GM21423 (cell line): ENCODE data around the gene KAT7.

Source experiments
- ATAC-seq: cut with Tn5 transposase; IDR thresholded peaks from one replicate; pipeline ENCODE4 v1.9.1; 2021; ENCODE audit warnings: mild to moderate bottlenecking, moderate library complexity; ENCODE audit not compliant: unreplicated experiment

The KAT7 gene

GRCh38 chr17:49839455-49839854, 51.0 kb downstream of the KAT7 start:
- ATAC-seq = no peak

- ATAC-seq = no peak
Measured at GRCh38 chr17:49841548-49841947, 53.1 kb downstream of the KAT7 start.

GRCh38 chr17:49842371-49842770, 53.9 kb downstream of the KAT7 start:
- no peak for ATAC-seq

GRCh38 chr17:49842846-49843245, 54.4 kb downstream of the KAT7 start:
- no peak for ATAC-seq

GRCh38 chr17:49843774-49844350, 55.4 kb downstream of the KAT7 start:
- no peak for ATAC-seq

- no peak for ATAC-seq
Measured at GRCh38 chr17:49845321-49845720, 56.8 kb downstream of the KAT7 start.

- ATAC-seq = no peak
Measured at GRCh38 chr17:49846938-49847712, 58.6 kb downstream of the KAT7 start.

GRCh38 chr17:49848019-49848473, 59.6 kb downstream of the KAT7 start, which contains the start of gene TAC4:
Gene TAC4 (minus strand): TSS chr17:49848069. CDS start chr17:49848017, 52 bp downstream.
- no peak for ATAC-seq

- no peak for ATAC-seq
Measured at GRCh38 chr17:49848739-49849138, 60.3 kb downstream of the KAT7 start.

- ATAC-seq = no peak
Measured at GRCh38 chr17:49850218-49850610, 61.7 kb downstream of the KAT7 start.

- ATAC-seq = no peak
Measured at GRCh38 chr17:49850772-49851386, 62.4 kb downstream of the KAT7 start.

GRCh38 chr17:49851387-49852291, 63.2 kb downstream of the KAT7 start:
- ATAC-seq = no peak

- ATAC-seq = no peak
Measured at GRCh38 chr17:49853470-49854015, 65.1 kb downstream of the KAT7 start.

GRCh38 chr17:49854126-49854525, 65.6 kb downstream of the KAT7 start:
- ATAC-seq = no peak

- ATAC-seq = no peak
Measured at GRCh38 chr17:49858796-49859195, 70.3 kb downstream of the KAT7 start.

GRCh38 chr17:49859991-49860953, 71.8 kb downstream of the KAT7 start:
- ATAC-seq = no peak

- no peak for ATAC-seq
Measured at GRCh38 chr17:49861150-49861884, 72.8 kb downstream of the KAT7 start.

GRCh38 chr17:49862781-49863331, 74.4 kb downstream of the KAT7 start:
- ATAC-seq = no peak

GRCh38 chr17:49866019-49866380, 77.5 kb downstream of the KAT7 start:
- no peak for ATAC-seq
